IPS DF 19.7 (cell line): ENCODE data around the gene RNF44.

Source experiments
- DNase-seq: peaks from one replicate; pipeline ENCODE4 v3.0.0-alpha.2; 2013; ENCODE audit warnings: low read depth, low spot score

Gene RNF44

DNA sequence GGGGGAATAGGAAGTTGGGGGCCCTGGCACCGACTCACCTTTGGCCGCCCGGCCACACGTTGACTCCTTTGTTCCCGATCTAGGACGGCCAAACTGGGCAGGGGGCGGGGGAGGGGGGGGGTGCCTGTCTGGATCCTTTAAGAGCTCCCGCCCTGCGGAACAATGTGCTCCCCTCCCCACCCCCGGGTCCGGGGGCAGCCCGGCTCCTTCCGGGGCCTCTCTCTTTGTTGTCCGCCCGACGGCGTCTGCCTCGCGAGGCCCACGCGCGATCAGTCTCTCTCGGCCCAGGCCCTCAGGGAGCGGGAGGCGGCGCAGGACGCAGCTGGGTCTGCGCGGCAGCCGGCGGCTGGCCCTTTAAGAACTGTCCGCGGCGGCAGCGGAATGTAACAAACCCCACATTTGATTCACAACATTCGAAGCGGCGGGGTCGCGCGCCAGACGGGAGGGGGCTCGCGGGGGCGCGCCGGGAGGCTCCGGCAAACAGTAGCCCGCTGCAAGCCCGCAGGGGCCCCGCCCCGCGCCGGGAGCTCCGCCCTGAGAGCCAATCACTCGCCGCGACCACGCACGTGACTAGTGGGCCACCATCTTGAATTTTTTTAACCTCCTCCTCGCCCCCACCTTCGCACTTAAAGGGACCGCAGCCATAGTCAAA, at the start of gene RNF44:
RNF44 (minus strand) TSS at position 501 of the 652 bp plus-strand sequence. CDS start 4,930 bp downstream, outside the sequence.
- peak; percentile 89 for DNase-seq

DNA sequence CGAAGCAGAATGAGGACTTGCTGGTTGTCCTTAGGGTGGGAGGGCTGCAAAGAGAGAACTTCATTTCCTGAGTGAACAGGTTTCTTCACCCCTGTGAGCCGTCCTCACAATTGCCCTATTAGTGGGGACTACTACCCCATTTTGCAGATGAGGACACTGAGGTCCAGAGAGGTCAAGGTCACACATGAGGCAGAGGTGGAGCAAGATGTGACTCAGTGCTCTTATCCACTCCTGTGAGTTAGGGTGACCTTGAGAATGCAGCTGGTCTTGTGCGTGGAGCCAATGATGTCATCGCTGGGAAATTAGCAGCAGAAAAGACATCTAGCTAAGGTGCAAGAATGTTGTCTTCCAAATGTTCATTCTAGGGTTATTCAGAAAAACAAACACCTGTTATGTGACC, 45.9 kb upstream of the RNF44 start:
- DNase-seq = no peak

DNA sequence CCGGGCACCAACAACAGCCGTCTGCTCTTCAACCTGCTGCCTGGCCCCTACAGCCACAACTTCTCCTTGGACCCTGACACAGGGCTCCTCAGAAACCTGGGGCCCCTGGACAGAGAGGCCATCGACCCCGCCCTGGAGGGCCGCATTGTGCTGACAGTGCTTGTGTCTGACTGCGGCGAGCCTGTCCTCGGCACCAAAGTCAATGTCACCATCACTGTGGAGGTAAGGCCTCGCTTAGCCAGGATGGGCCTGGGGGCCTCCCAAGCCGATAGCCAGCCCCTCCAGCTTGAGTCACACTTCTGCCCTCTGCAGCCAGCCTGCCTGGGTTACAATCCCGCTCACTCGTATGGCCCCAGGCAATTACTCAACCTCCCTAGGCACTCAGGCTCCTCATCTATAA, 44.2 kb upstream of the RNF44 start:
- DNase-seq = no peak

DNA sequence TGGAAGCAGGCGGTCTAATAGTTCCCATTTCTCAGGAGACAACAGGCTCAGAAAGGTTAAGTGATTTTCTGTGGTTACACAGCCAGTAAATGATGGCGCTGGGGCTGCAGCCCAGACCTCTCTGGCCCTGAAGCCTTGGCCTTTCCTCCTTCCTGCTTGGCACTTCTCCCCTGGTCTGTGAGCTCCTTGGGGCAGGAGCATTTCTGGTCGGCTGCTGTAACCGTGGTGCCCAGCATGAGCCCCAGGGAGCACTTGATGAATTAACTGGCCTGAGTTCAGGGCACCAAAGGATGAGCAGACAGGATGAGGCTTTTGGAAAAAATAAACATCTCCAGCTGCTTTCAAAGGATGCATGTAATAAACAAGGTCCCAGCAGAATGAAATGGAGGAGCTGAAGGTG, 42.1 kb upstream of the RNF44 start:
- DNase-seq = no peak

DNA sequence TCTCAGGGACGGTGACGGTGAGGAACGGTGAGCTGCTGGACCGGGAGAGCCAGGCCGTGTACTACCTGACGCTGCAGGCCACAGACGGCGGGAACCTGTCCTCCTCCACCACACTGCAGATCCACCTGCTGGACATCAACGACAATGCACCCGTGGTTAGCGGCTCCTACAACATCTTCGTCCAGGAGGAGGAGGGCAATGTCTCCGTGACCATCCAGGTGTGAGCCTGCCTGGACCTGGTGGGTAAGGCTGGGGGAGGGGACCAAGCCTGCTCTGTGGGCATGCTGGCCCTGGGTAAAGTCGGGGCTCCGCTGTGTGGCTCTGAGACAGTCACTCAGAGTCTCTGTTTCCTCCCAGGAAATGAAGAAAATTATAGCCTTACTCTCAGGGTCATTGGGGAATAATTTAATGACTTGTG, 41.2 kb upstream of the RNF44 start:
- peak; percentile 85 for DNase-seq

DNA sequence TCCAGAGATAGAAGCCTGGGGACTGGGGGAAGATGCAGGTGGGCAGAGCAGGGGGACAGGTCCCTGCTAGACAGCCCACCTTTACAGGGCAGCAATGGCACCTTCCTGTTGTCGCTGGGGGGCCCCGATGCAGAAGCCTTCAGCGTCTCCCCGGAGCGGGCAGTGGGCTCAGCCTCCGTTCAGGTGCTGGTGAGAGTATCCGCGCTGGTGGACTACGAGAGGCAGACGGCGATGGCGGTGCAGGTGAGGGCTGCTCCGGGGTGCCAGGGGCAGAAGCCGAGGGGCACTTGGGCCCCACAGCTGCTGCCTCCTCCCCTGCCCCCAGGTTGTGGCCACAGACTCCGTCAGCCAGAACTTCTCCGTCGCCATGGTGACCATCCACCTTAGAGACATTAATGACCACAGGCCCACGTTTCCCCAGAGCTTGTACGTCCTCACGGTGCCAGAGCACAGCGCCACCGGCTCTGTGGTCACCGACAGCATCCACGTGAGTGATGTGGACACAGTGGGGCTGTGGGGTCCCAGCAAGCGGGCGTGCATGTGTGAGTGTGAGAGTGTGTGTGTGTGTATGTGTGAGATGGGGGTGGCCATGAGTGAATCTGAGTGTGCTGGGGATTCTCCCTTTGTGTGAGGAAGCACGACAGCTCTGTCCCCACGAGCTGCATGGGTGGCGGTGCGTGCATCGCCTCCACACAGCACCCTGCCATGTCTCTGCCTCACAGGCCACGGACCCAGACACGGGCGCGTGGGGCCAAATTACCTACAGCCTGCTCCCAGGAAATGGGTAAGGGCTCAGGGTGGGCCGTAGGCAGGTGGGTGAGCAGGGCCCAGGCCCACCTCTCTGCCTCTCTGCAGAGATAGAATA, 40.3 kb upstream of the RNF44 start:
- DNase-seq = no peak

DNA sequence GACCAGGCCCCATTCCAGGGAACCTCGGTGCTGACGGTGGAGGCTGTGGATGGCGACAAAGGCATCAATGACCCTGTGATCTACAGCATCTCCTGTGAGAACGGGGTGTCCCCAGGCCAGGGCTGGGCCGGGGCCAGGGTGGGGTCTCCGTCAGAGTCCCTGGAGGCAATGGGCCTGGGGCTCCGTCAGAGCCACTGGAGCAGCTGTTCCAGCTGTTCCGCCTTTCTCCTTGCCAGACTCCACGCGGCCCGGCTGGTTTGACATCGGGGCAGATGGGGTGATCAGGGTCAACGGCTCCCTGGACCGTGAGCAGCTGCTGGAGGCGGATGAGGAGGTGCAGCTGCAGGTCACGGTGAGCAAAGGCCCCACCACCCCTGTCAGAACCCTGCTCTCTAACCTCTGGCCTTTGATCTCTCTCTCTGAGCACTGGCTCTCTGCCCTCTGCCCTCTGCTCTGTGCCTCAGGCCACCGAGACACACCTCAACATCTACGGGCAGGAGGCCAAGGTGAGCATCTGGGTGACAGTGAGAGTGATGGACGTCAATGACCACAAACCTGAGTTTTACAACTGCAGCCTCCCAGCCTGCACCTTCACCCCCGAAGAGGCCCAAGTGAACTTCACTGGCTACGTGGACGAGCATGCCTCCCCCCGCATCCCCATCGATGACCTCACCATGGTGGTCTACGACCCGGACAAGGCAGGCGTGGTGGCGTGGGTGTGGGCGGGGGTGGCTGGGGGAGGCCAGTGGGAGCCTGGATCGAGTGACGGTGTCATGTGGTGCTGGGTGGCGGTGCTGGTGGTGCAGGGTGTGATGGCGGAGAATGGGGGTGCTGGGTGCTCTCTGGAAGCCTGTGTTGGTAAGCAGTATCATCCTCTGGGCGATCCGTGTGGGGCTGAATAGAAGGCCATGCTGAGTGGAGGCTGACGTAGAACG, 38.6 kb upstream of the RNF44 start:
- no peak for DNase-seq

DNA sequence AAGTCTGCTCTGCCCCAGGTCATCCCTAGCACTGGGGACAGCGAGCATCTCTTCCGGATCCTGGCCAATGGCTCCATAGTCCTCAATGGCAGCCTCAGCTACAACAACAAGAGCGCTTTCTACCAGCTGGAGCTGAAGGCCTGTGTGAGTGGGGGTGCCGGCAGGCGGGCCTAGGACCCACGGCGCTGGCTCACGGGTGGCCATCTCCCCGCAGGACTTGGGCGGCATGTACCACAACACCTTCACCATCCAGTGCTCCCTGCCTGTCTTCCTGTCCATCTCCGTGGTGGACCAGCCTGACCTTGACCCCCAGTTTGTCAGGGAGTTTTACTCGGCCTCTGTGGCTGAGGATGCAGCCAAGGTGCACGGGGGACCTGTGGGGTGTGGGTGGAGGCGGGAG, 37.9 kb upstream of the RNF44 start:
- DNase-seq = no peak

DNA sequence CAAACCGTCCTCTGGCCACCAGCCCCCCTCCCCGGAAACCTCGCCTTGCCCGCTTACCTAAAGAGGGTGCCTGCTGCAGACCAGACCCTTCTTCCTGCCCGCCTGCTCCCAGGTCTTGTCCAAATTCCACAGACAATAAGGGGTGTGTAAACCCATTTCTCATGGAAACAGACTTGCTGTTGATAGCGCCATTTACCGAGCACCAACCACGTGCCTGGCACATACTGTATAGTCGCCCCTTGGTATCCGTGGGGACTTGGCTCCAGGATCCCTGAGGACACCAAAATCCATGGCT, 37.0 kb upstream of the RNF44 start:
- no peak for DNase-seq

DNA sequence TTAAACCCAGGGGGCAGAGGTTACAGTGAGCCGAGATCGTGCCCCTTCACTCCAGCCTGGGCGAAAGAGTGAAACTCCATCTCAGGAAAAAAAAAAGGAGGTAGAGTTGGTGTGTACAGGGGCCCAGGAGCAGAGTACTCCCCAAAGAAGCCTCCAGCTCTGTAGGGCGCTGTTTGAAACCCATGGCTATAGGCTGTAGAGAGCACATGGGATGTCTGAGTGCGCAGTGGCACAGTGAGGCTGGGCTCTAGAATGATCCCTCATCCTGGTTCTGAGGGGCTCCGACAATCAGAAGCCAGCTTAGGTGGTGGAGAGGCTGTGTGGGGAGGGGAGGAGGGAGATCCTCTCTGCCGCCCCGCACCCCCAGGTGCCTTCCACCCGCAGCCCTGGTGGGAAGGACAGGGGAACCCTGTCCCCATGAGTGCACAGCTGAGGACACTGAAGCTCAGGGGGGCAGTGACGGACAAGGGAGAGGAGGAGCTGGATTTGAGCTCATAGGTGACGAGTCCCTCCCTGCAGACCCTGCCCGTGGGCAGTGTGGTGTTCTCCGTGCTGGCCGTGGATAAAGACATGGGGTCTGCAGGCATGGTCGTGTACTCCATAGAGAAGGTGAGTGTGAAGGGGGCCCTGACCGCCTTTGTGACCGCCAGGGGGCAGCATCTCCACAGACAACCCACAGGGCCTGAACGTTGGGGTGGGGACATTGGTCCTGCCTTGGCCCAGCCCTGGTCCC, 36.5 kb upstream of the RNF44 start:
- no peak for DNase-seq

DNA sequence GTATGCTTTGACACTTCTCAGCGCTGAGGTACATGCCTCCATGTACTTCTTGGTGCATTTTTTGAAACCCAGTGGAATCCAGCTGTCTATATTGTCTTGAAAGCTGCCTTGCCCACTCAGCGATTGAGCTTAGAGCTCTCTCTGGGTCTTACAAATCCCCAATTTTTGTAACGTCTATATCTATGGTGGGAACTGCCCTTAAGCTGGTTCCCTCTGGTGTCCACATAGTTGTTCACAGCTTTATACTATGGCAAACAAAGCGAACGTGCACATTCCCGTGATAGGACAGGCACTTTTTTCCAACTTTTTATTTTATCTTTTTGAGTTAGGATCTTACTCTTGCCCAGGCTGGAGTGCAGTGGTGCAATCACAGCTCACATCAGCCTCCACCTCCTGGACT, 32.8 kb upstream of the RNF44 start:
- no peak for DNase-seq

DNA sequence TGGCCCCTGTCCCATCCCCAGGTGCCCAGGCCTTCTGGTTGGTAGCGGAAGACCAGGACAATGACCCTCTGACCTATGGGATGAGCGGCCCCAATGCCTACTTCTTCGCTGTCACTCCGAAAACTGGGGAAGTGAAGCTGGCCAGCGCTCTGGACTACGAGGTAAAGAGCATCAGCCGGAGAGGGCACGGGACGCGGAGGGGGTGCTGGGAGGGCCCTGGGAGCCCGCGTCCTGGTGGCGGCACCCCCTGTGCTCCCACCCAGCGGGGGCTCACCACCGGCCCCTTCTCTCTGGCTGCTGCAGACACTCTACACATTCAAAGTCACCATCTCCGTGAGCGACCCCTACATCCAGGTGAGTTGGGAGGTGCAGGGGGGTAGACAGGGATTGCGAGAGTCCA, 31.5 kb upstream of the RNF44 start:
- no peak for DNase-seq

DNA sequence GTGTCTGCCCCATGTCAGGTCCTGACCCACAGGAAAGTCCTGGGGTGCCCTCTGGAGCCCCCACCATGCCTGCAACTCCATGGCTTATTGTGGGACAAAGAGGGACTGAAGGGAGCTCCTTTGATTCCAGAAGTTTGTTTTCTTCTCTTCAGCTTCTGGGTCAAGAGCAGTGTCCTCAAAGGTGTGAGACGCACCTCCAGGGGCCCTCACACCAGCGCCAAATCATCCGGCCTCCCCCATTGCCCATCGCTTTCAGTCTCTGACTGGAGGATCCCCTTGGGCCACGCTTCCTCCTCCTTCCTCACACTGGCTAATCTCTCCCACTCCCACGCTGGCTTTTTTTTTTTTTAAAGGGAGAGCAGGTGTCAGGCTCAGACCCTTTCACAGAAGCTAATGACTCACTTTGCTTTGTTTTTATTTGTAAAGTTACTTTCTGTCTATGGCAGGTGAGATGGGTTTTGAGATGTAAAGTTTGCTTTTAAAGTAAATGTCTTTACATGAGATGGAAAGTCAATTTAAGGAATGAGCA, 28.6 kb upstream of the RNF44 start:
- no peak for DNase-seq

DNA sequence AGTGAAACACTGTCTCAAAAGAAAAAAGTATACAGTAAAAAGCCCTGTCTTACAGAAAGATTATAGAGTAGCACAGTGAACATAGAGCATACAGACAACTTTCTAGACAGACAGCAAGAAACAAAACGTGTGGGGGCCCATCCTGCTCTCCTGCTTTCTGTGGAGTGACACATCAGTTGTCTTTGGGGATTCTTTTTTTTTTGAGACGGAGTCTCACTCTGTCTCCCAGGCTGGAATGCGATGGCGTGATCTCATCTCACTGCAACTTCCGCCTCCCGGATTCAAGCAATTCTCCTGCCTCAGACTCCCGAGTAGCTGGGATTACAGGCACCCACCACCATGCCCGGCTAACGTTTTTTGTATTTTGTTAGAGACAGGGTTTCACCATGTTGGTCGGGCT, 26.8 kb upstream of the RNF44 start:
- DNase-seq = no peak

DNA sequence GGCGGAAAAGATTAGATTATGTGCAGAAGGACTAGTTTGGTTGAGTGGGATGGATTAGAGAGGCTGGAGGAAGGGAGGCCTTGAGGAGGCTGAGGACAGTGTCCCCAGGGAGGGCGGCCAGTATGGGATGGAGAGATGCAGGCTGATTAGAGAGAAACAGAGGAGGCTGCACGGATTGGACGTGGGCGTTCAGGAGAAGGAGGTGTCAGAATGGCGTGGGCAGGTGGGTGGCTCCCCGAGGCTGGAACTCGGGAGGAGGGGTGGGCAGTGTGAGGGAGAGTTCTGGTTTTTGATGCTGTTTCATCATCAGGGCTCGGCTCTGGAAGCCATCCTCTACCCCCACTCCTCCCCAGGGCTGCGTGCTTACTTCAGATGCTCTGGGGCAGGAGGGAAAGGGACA, 25.0 kb upstream of the RNF44 start:
- DNase-seq = no peak

DNA sequence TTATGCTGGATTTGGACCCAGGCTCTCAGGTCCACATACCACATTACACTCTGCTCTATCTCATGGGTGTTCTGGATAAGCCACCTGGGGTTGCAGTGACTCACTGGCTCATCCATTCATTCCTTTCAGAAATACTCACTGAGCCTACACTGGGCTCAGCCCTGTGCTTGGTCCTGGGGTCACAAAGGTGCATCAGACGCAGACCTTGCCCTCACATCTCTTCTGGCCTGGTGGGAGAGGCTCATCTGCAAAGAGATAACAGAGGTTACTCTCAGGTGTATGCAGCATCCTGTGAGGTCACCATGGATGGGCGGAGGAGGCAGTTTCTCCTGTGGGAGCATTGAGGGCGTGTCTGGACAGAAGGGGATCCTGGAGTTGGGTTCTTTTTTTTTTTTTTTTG, 24.1 kb upstream of the RNF44 start:
- no peak for DNase-seq

DNA sequence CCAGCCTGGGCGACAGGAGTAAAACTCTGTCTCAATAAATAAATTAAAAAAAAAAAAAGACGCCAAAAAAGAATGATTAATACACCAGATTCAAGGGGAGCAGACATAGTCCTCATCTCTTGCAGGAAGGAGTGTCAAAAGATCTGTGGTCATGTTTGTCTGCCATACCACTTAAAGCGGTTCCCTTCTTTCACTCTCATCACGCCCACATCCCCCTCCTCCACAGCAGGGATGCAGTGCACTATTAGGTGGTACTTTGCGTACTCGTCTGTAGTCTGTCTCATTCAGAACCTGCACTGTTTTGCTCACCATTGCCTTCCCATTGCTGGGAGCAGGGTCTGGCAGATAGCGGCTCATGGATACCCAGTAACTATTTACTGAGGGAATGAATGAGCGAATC, 23.2 kb upstream of the RNF44 start:
- no peak for DNase-seq

DNA sequence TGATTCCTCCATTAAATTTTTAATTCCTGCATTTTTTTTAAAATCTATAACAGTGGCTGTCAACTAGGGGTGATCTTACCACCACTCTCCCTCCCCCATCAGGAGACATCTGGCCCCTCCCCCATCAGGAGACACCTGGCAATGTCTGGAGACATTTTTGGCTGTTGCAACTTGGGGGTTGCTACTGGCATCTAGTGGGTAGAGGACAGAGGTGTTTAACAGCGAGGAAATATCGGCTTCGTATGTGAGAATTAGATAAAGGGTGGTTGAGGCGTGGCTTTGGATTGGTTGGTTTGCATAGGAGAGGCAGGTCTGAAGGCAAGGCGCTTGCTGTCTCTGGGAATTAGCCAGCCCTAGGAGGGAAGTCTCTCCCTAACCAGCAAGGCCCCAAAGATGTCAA, 22.5 kb upstream of the RNF44 start:
- DNase-seq = no peak

DNA sequence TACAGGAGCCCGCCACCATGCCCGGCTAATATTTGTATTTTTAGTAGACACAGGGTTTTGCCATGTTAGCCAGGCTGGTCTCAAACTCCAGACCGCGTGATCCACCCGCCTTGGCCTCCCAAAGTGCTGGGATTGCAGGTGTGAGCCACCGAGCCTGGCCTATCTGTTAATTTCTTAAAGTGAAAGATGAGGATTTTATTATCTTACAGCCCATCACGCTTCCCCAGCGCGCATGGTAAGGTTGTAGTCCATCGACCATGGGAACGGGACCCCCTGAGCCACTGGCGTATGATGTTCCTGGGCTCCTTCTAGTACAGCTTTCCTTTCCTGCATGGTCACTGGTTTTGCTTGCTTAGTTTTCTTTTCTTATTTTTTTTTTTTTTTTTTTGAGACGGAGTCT, 20.6 kb upstream of the RNF44 start:
- DNase-seq = no peak

DNA sequence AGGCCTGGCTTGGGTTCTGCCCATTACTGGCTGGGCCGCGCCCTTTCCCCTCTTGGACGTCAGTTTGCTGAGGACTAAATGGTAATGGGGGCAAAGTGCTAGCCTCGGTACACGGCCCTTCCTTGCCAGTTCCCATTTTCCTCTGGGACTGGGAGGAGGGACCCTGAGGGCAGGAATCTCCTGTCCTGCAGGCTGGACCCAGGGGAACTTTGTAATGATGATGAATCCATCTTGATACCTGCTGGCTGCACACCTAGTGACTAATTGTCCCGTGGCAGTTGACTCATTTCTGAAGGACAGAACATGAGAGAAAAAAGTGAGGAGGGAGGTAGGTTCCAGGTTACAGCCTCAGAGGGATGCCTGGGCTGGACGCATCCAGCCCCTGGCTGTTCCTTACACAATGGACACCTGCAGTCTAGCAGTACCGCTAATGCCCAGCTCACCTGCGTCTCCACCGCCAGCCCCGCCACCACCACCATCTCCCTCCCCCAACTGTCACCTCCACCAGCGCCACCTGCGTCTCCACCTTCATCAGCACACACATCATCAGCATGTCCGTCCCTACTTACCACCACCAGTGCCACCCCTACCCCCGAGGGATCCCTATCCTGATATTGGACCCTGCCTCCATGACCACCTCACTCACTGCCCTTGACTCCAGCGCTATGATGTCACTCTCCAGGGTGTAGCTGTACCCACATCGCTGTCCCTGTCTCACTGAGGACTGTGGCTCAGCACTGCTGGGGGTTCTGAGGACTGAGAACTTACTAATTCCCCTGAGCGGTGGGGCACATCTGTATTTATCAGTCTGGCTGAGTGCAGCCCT, 16.3 kb upstream of the RNF44 start:
- no peak for DNase-seq
